GM18870 (cell line): ENCODE results near the gene SLC39A7.

Experiments used
- ATAC-seq: cut with Tn5 transposase; IDR thresholded peaks from one replicate; pipeline ENCODE4 v1.9.1; 2021; ENCODE audit warnings: moderate library complexity; ENCODE audit not compliant: unreplicated experiment

Gene SLC39A7

DNA sequence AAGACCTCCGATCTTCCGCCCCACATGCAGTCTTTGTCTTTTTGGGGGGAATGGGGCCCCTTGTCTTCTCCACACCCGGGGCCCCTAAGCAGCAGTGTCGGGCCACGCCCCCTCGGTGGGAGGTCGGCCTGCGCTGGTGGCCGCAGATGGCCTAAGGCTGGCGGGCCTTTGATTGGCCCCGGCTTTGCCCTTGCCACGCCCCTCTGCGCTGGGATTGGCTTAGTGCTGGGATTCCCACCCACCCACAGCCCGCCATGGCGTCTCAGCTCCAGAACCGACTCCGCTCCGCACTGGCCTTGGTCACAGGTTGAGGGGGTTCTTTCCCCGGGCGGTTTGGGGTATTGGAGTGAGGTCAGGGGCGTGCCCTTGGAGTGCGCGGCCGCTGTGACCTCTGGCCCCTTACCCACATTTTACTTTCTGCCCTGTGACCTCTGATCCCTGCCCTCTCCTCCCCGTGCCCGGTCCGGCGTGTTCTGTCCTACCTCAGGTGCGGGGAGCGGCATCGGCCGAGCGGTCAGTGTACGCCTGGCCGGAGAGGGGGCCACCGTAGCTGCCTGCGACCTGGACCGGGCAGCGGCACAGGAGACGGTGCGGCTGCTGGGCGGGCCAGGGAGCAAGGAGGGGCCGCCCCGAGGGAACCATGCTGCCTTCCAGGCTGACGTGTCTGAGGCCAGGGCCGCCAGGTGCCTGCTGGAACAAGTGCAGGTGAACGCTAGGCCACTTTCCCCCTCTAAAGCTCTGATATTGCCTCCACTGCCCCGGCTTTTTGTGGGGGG lies 3.9 kb downstream of the SLC39A7 start, which contains the start of gene HSD17B8:
Gene HSD17B8 (plus strand): TSS at position 241 of the 776 bp plus-strand sequence. CDS start 14 bp downstream, at position 255.
- no peak for ATAC-seq

GRCh38 chr6:33205191-33206026 lies 4.7 kb downstream of the SLC39A7 start:
- no peak for ATAC-seq

- ATAC-seq = no peak
Observed at GRCh38 chr6:33206027-33206863, 5.6 kb downstream of the SLC39A7 start.

- ATAC-seq = no peak
Observed at GRCh38 chr6:33206864-33207551, 6.3 kb downstream of the SLC39A7 start.

DNA sequence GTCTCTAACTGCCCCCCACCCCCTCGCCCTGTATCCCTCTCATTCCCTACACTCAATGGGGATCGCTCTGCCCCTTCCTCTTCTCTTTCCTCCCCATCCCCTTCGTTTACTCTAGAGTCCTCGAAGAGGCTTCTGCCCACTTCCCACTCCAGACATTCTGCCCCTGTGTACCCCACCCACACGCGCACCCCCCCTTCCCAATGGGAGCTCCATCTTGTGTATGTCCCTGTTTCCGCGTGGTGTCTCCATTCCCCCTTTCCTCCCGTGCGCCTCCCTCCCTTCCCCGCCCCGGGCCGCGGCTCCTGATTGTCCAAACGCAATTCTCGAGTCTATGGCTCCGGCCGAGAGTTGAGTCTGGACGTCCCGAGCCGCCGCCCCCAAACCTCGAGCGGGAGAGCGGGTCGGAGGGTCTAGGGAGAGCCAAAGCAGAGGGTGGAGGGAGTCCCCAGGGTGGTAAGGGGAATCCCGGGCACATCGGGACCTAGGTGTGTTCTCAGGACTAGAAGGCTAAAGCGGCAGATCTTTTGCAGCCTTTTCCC lies 7.0 kb downstream of the SLC39A7 start:
- no peak for ATAC-seq

- no peak for ATAC-seq
Observed at GRCh38 chr6:33208091-33208967, 7.7 kb downstream of the SLC39A7 start, which contains the start of gene RING1. Gene RING1 (plus strand): TSS chr6:33208500. CDS start chr6:33208823, 323 bp downstream.

DNA sequence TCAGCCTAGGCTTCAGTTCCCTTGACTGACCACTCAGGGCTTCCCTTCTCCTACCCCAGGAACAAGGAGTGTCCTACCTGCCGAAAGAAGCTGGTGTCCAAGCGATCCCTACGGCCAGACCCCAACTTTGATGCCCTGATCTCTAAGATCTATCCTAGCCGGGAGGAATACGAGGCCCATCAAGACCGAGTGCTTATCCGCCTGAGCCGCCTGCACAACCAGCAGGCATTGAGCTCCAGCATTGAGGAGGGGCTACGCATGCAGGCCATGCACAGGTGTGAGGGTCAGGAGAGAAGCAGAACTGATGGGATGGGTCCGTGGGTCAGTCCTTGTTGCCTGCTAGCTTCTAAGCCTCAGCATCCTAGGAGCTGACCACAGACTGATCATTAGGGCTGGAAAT lies 9.2 kb downstream of the SLC39A7 start:
- ATAC-seq = no peak

DNA sequence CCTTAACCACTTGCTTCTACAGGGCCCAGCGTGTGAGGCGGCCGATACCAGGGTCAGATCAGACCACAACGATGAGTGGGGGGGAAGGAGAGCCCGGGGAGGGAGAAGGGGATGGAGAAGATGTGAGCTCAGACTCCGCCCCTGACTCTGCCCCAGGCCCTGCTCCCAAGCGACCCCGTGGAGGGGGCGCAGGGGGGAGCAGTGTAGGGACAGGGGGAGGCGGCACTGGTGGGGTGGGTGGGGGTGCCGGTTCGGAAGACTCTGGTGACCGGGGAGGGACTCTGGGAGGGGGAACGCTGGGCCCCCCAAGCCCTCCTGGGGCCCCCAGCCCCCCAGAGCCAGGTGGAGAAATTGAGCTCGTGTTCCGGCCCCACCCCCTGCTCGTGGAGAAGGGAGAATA lies 10.5 kb downstream of the SLC39A7 start:
- no peak for ATAC-seq

- ATAC-seq = no peak
Observed at GRCh38 chr6:33211666-33212422, 11.2 kb downstream of the SLC39A7 start.

DNA sequence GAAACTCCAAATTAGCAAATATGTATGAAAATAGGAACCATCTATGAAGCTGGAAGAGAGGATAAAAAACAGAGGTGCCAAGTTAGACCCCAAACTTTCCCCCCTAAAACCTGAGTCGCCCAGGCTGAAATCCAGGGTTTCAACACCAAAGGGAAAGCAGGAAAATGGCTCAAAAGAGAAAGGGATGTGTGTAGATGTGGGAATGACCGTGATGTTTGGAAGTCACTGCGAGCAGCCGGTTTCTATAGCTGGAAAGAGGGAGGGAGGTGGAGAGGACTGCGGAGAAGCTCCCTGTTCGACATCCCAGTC lies 12.1 kb downstream of the SLC39A7 start:
- no peak for ATAC-seq

GRCh38 chr6:33213166-33213988 lies 12.7 kb downstream of the SLC39A7 start:
- no peak for ATAC-seq

DNA sequence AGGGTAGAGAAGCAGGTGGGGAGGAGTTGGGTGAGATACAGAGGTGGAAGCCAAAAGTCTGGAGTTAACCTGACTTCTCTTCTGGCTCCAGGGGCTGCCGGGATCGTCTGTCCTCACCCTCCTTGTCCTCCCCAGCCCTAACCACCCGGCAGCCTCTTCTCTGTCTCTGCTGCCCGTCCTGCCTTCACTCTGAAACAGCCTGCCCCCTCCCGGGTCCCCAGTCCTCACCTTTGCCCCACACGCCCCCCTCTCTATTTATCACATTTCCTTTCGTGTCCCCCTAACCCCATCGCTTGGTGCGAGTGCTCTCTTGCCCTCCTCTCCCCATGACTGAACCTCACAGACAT lies 13.3 kb downstream of the SLC39A7 start:
- no peak for ATAC-seq

- ATAC-seq = no peak
Observed at GRCh38 chr6:33215271-33216116, 14.8 kb downstream of the SLC39A7 start.

DNA sequence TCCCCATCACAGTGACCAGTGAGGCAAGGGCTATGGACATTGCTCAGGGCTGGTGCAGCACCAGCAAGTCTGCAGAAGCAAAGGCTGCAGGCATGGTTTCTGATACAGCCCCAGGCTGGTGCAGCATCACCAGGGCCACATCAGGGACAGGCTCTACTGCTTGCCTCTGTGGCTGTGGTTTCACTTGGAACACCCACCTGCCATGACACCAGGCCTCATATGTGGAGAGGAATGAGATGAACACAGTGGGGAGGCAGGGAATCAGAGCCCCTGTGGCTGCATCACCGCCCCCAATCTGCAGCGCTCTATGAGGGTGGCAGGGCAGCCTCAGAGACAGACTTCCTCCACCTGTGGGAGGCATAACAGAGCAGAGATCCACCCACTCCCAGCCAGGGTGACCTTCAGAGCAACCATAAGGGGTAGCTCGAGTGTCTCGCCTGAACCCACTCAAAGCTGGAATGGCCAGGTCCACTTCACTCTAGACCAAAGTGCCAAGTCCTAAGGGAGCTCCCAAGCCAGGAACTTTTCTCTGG lies 15.5 kb downstream of the SLC39A7 start:
- no peak for ATAC-seq

DNA sequence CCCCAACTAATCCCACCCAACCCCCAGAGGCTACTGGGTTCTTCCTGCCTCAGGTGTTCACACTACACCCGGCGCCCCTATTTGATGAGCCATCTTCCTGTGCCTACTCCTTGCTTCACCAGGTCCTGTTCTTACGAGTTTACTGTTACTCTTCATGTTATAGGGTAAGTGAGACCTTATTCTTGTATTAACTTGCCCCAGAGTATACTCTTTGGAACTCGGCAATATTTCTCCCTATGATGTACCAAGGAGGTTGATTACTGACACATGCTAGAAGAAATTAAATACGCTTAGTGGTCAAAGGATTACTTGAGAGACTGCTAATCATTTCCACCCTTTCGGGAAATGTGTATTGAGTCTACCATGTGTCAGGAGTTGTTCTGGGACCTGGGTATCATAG lies 16.6 kb downstream of the SLC39A7 start:
- no peak for ATAC-seq

GRCh38 chr6:33217681-33218080 lies 17.0 kb downstream of the SLC39A7 start:
- ATAC-seq = no peak
